ENCODE measurements around the gene CDKAL1. TPM values are rescaled to one million over a fixed set of nuclear protein-coding genes. Genes with fewer than 3 reads are reported as not detected.

The CDKAL1 gene
- total RNA-seq, 5 donors from 2014 or later (not counting 1 experiment from before 2014, with no cell fraction given), result 18.8 to 29.9 (median 20.5) TPM

DNA sequence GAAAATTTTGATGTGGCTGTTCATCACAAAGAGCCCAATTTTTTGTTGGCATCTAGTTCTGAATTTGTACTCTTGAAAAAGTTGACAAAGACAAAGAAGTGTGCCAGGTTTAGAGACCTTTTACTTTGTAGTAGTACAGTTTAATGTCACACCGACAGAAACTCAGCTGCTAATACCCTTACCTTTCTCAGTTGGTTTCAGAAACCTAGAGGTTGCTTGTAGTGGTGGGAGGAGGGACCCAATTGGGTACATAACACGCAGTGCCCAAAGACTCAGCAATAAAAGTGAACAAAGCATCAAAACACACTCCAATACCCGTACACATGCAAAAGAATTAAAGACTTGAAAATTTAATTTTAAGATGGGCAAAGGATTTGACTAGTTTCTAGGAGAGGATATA lies 203.7 kb downstream of the CDKAL1 start:
- H3K4me3 ChIP-seq (ENCODE audit: control insufficient read depth in 1 of 2, extremely low read depth in 1 of 2, low read length in 1 of 2), result no peak overlapping the region
- H3K27ac ChIP-seq (ENCODE audit: low read length), result no peak overlapping the region
- peaks cover 4 to 10% of the 10 kb centered on the region in 2 donors for H3K36me3 ChIP-seq (ENCODE audit: control insufficient read depth in 2 of 2, extremely low read depth in 1 of 2, insufficient read depth in 1 of 2, low read length in 1 of 2)
- no peaks in the 10 kb centered on the region for H3K9me3 ChIP-seq
- H3K27me3 ChIP-seq (replicated peaks in 1 of 2; ENCODE audit: control insufficient read depth in 2 of 2, extremely low read depth in 1 of 2, insufficient read depth in 2 of 2, low read length in 1 of 2), result no peaks in the 10 kb centered on the region
- Mint-ChIP-seq H3K27me3 (no peaks in the 10 kb centered on the region), H3K9me3 (peaks cover 0 to 4% (median 0%) of the 10 kb centered on the region in 3 donors), H3K27ac (no peak overlapping the region), H3K4me3 (no peak overlapping the region), H3K4me1 (peaks cover 0 to 2% (median 0%) of the 10 kb centered on the region in 3 donors), H3K36me3 (peaks cover 47% of the 10 kb centered on the region)
- no CpG with 5 or more reads among the region's 3 CpGs for WGBS (ENCODE audit: insufficient coverage)
- POLR2A ChIA-PET, result no interaction called here
- CTCF ChIA-PET, result no interaction called here
- DNase-seq (no peak), ATAC-seq (replicated peaks in 1 of 4) (no peak)
- H3K4me1 ChIP-seq (ENCODE audit: control insufficient read depth in 1 of 2, extremely low read depth in 1 of 2, insufficient read depth in 2 of 2, low read length in 2 of 2), result no peaks in the 10 kb centered on the region

DNA sequence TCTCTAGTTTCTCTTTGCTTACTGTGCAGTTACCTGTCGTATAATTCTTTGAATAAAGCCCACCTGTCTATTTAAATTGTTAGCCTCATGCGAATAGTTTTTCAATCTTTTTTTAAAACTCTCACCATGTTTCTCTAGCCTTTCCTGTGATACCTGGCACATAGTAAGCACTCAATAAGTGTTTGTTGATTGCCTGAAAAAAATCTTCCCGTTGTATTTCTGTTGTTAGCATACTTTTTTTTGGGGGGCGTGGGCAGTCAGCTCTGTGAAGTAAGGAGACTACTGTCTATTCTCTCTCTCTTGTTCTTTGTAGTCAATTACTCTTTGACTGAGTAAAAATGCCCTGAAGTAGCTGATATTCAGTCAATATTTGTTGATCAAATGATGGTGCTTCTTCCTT lies 205.8 kb downstream of the CDKAL1 start:
- DNase-seq, result no peak
- H3K4me1 Mint-ChIP-seq, result peaks cover under 1 to 10% (median 2%) of the 10 kb centered on the region in 3 donors
- no peak overlapping the region for H3K4me3 Mint-ChIP-seq
- Histone ChIP-seq H3K9me3 (no peaks in the 10 kb centered on the region), H3K4me1 (ENCODE audit: control insufficient read depth in 1 of 2, extremely low read depth in 1 of 2, insufficient read depth in 2 of 2, low read length in 2 of 2) (no peaks in the 10 kb centered on the region), H3K27me3 (replicated peaks in 1 of 2; ENCODE audit: control insufficient read depth in 2 of 2, extremely low read depth in 1 of 2, insufficient read depth in 2 of 2, low read length in 1 of 2) (no peaks in the 10 kb centered on the region), H3K4me3 (ENCODE audit: control insufficient read depth in 1 of 2, extremely low read depth in 1 of 2, low read length in 1 of 2) (no peak overlapping the region), H3K27ac (ENCODE audit: low read length) (no peak overlapping the region), H3K36me3 (ENCODE audit: control insufficient read depth in 2 of 2, extremely low read depth in 1 of 2, insufficient read depth in 1 of 2, low read length in 1 of 2) (peaks cover 4 to 10% of the 10 kb centered on the region in 2 donors)
- no peak for ATAC-seq (replicated peaks in 1 of 4)
- peaks cover 0 to 4% (median 0%) of the 10 kb centered on the region in 3 donors for H3K9me3 Mint-ChIP-seq
- H3K27me3 Mint-ChIP-seq, result no peaks in the 10 kb centered on the region
- ChIA-PET CTCF (no interaction called here), POLR2A (no interaction called here)
- H3K27ac Mint-ChIP-seq, result no peak overlapping the region
- peaks cover 46% of the 10 kb centered on the region for H3K36me3 Mint-ChIP-seq
- no CpG with 5 or more reads among the region's 4 CpGs for WGBS (ENCODE audit: insufficient coverage)

DNA sequence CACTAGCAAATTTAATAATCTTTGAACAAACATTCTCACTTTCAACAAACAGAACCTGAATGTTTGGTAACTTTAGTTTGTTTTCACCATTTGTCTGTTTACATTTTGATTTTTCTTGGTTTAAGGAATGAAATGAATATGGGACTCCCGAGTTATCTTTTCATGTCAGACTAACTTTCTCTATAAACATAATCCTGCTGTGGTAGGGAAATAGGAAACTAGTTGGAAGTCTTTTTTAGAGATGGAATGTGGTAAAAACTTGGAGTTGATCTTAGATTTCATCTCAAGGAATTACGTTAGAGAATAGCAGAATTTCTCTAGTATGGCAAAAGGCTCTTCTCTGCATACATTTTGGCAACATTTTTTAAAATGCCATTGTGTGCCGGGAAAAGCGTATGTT lies 206.5 kb downstream of the CDKAL1 start:
- H3K4me1 ChIP-seq (ENCODE audit: control insufficient read depth in 1 of 2, extremely low read depth in 1 of 2, insufficient read depth in 2 of 2, low read length in 2 of 2), result no peaks in the 10 kb centered on the region
- no peak for DNase-seq
- Mint-ChIP-seq H3K9me3 (peaks cover 0 to 4% (median 0%) of the 10 kb centered on the region in 3 donors), H3K36me3 (peaks cover 45% of the 10 kb centered on the region), H3K27me3 (no peaks in the 10 kb centered on the region), H3K4me1 (peaks cover 2 to 12% (median 7%) of the 10 kb centered on the region in 3 donors), H3K4me3 (no peak overlapping the region), H3K27ac (no peak overlapping the region)
- no peak overlapping the region for H3K27ac ChIP-seq (ENCODE audit: low read length)
- H3K9me3 ChIP-seq, result no peaks in the 10 kb centered on the region
- ChIA-PET POLR2A (no interaction called here), CTCF (no interaction called here)
- H3K4me3 ChIP-seq (ENCODE audit: control insufficient read depth in 1 of 2, extremely low read depth in 1 of 2, low read length in 1 of 2), result no peak overlapping the region
- no peak for ATAC-seq (replicated peaks in 1 of 4)
- no CpG with 5 or more reads among the region's 4 CpGs for WGBS (ENCODE audit: insufficient coverage)
- H3K36me3 ChIP-seq (ENCODE audit: control insufficient read depth in 2 of 2, extremely low read depth in 1 of 2, insufficient read depth in 1 of 2, low read length in 1 of 2), result peaks cover 4 to 10% of the 10 kb centered on the region in 2 donors
- no peaks in the 10 kb centered on the region for H3K27me3 ChIP-seq (replicated peaks in 1 of 2; ENCODE audit: control insufficient read depth in 2 of 2, extremely low read depth in 1 of 2, insufficient read depth in 2 of 2, low read length in 1 of 2)

DNA sequence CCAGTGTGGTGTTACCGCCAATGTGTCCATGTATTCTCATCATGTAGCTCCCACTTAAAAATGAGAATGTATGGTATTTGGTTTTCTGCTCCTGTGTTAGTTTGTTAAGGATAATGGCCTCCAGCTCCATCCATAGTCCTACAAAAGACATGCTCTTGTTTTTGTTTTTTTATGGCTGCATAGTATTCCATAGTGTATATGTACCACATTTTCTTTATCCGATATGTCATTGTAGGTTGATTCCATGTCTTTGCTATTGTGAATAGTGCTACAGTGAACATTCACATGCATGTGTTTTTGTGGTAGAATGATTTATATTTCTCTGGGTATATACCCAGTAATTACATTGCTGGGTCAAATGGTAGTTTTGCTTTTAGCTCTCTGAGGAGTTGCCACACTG lies 207.2 kb downstream of the CDKAL1 start:
- no peaks in the 10 kb centered on the region for H3K9me3 ChIP-seq
- H3K36me3 ChIP-seq (ENCODE audit: control insufficient read depth in 2 of 2, extremely low read depth in 1 of 2, insufficient read depth in 1 of 2, low read length in 1 of 2), result peaks cover 4 to 10% of the 10 kb centered on the region in 2 donors
- no peak overlapping the region for H3K27ac ChIP-seq (ENCODE audit: low read length)
- ATAC-seq (replicated peaks in 1 of 4) (no peak), DNase-seq (no peak)
- H3K4me1 Mint-ChIP-seq, result peaks cover 5 to 12% (median 7%) of the 10 kb centered on the region in 3 donors
- no CpG with 5 or more reads among the region's 2 CpGs for WGBS (ENCODE audit: insufficient coverage)
- POLR2A ChIA-PET, result no interaction called here
- H3K9me3 Mint-ChIP-seq, result peaks cover 0 to 4% (median 0%) of the 10 kb centered on the region in 3 donors
- no peaks in the 10 kb centered on the region for H3K4me1 ChIP-seq (ENCODE audit: control insufficient read depth in 1 of 2, extremely low read depth in 1 of 2, insufficient read depth in 2 of 2, low read length in 2 of 2)
- H3K36me3 Mint-ChIP-seq, result peaks cover 39% of the 10 kb centered on the region
- H3K27me3 ChIP-seq (replicated peaks in 1 of 2; ENCODE audit: control insufficient read depth in 2 of 2, extremely low read depth in 1 of 2, insufficient read depth in 2 of 2, low read length in 1 of 2), result no peaks in the 10 kb centered on the region
- H3K27ac Mint-ChIP-seq, result no peak overlapping the region
- no peak overlapping the region for H3K4me3 Mint-ChIP-seq
- CTCF ChIA-PET, result no interaction called here
- no peak overlapping the region for H3K4me3 ChIP-seq (ENCODE audit: control insufficient read depth in 1 of 2, extremely low read depth in 1 of 2, low read length in 1 of 2)
- no peaks in the 10 kb centered on the region for H3K27me3 Mint-ChIP-seq

DNA sequence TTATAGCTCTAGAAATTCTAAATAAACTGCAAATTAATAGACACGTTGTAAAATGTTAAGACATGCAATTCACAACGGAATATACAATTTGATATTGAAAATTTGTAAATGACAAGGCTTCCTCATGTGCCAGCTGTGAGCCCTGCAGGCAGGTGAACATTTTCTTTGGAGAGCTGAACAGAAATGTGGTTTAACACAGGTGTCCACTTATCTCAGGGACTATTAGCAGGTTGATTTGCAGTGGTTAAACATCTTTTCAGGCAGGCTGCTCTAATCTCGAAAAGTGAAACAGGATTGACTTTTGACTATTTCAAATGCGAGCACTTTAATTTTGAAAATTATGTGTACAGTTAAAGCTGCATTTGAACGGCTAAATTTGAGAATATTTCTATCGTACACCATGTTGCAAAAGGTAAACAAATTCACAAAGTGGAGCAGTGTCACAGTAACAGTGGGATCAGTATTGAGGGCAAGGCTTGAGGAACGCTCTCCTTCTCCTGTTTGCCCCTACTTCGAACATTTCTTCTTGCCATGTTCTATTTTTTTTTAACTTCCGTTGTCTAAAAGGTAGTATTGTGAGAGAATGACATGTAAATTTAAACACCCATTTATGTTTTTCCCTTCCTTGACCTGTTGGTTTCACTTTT lies 210.8 kb downstream of the CDKAL1 start:
- Mint-ChIP-seq H3K27ac (no peak overlapping the region), H3K27me3 (no peaks in the 10 kb centered on the region), H3K4me1 (peaks cover 5 to 25% (median 17%) of the 10 kb centered on the region in 3 donors), H3K36me3 (peaks cover 33% of the 10 kb centered on the region), H3K9me3 (peaks cover 0 to 4% (median 0%) of the 10 kb centered on the region in 3 donors), H3K4me3 (no peak overlapping the region)
- H3K4me1 ChIP-seq (ENCODE audit: control insufficient read depth in 1 of 2, extremely low read depth in 1 of 2, insufficient read depth in 2 of 2, low read length in 2 of 2), result no peaks in the 10 kb centered on the region
- no peak overlapping the region for H3K4me3 ChIP-seq (ENCODE audit: control insufficient read depth in 1 of 2, extremely low read depth in 1 of 2, low read length in 1 of 2)
- H3K27ac ChIP-seq (ENCODE audit: low read length), result no peak overlapping the region
- CTCF ChIA-PET, result no interaction called here
- no peak for ATAC-seq (replicated peaks in 1 of 4)
- POLR2A ChIA-PET, result no interaction called here
- 96% methylated on average over 5 of the region's 9 CpGs for WGBS (ENCODE audit: insufficient coverage)
- no peaks in the 10 kb centered on the region for H3K9me3 ChIP-seq
- no peak for DNase-seq
- H3K36me3 ChIP-seq (ENCODE audit: control insufficient read depth in 2 of 2, extremely low read depth in 1 of 2, insufficient read depth in 1 of 2, low read length in 1 of 2), result peaks cover 0 to 4% of the 10 kb centered on the region in 2 donors
- no peaks in the 10 kb centered on the region for H3K27me3 ChIP-seq (replicated peaks in 1 of 2; ENCODE audit: control insufficient read depth in 2 of 2, extremely low read depth in 1 of 2, insufficient read depth in 2 of 2, low read length in 1 of 2)

DNA sequence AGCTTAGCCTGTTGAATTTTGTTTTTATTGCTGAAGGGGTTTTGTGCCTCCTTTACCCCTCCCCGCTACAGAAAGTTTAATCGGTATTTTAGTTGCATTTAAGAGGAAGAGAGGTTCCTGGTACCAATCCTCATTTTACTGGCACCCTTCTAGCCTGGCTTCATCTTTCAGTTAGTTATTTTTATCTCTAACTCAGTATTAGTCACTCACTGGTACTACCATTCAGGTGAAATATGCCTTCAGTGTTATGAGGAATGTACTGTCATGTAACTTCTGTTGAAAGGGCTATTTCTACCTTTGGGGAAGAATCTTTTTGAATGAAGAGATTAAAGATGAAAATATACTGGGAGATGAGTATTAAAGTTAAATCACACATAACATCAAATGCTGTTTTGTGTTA lies 211.8 kb downstream of the CDKAL1 start:
- no CpG with 5 or more reads among the region's 2 CpGs for WGBS (ENCODE audit: insufficient coverage)
- Mint-ChIP-seq H3K9me3 (peaks cover 0 to 4% (median 0%) of the 10 kb centered on the region in 3 donors), H3K4me1 (peaks cover 8 to 25% (median 20%) of the 10 kb centered on the region in 3 donors), H3K27me3 (no peaks in the 10 kb centered on the region), H3K27ac (no peak overlapping the region), H3K36me3 (peaks cover 26% of the 10 kb centered on the region), H3K4me3 (no peak overlapping the region)
- H3K9me3 ChIP-seq, result no peaks in the 10 kb centered on the region
- no peak for ATAC-seq (replicated peaks in 1 of 4)
- H3K36me3 ChIP-seq (ENCODE audit: control insufficient read depth in 2 of 2, extremely low read depth in 1 of 2, insufficient read depth in 1 of 2, low read length in 1 of 2), result peaks cover 0 to 4% of the 10 kb centered on the region in 2 donors
- ChIA-PET CTCF (no interaction called here), POLR2A (no interaction called here)
- DNase-seq, result no peak
- H3K27me3 ChIP-seq (replicated peaks in 1 of 2; ENCODE audit: control insufficient read depth in 2 of 2, extremely low read depth in 1 of 2, insufficient read depth in 2 of 2, low read length in 1 of 2), result no peaks in the 10 kb centered on the region
- no peaks in the 10 kb centered on the region for H3K4me1 ChIP-seq (ENCODE audit: control insufficient read depth in 1 of 2, extremely low read depth in 1 of 2, insufficient read depth in 2 of 2, low read length in 2 of 2)
- H3K4me3 ChIP-seq (ENCODE audit: control insufficient read depth in 1 of 2, extremely low read depth in 1 of 2, low read length in 1 of 2), result no peak overlapping the region
- H3K27ac ChIP-seq (ENCODE audit: low read length), result no peak overlapping the region

Measured in T-cell (primary cell).